ENCODE data around the gene GRAP2. TPM values are rescaled to one million over a fixed set of nuclear protein-coding genes. Genes with fewer than 3 reads are reported as not detected.
A peak's percentile ranks its signal among the peaks of the same experiment; 100 is the strongest.

The GRAP2 gene
- total and polyA plus RNA-seq, 10 of the 15 experiments (the other 5 are each of a cell fraction or from before 2014, with no cell fraction given): 3.3 to 79.1 (median 59.6) TPM

- TF ChIP-seq POU2F2 (IDR thresholded peaks at IDR 0.05; ENCODE audit: borderline replicate concordance, low read depth, low read length) (no peak), SKIL (IDR thresholded peaks at IDR 0.05; ENCODE audit: low read depth, poor library complexity, severe bottlenecking) (peak; percentile 68), FOXM1 (IDR thresholded peaks at IDR 0.05; ENCODE audit: low read depth, low read length) (no peak), RELA (IDR thresholded peaks at IDR 0.05; ENCODE audit: borderline replicate concordance, partially characterized antibody) (peak; percentile 25), RFX5 (IDR thresholded peaks at IDR 0.05; ENCODE audit: low read depth, low read length) (no peak), TAF1 (IDR thresholded peaks at IDR 0.05; ENCODE audit: borderline replicate concordance, low read depth, low read length) (no peak), BHLHE40 (IDR thresholded peaks at IDR 0.05; ENCODE audit: borderline replicate concordance in 1 of 2, low read depth in 2 of 2, low read length in 1 of 2) (peak in 1 of 2 experiments; percentile 15; a peak in 1 of 4 replicates), CHD4 (IDR thresholded peaks at IDR 0.05) (no peak), NBN (IDR thresholded peaks at IDR 0.05) (peak; percentile 71), ATF7 (IDR thresholded peaks at IDR 0.05; ENCODE audit: low read depth) (peak; percentile 61; the same call in 1 of the 2 replicates), FOXK2 (IDR thresholded peaks at IDR 0.05) (no peak)
Observed at GRCh38 chr22:39898997-39899396, 1.9 kb upstream of the GRAP2 start (continued).
